HL-60 (cell line): ENCODE data around the gene ZSWIM3.

Experiments used
- CTCF ChIP-seq: IDR thresholded peaks from one replicate; pipeline ENCODE4 v1.5.1; 2011; ENCODE audit warnings: low read length, control low read depth, inconsistent platforms; ENCODE audit not compliant: insufficient read depth
- GABPA ChIP-seq: IDR thresholded peaks from 2 replicates; pipeline ENCODE4 v1.6.1; 2012; ENCODE audit warnings: low read depth
- POLR2AphosphoS5 ChIP-seq: IDR thresholded peaks from 2 replicates; pipeline ENCODE4 v1.6.1; 2012; ENCODE audit warnings: low read depth
- REST ChIP-seq: IDR thresholded peaks from 2 replicates; pipeline ENCODE4 v1.6.1; 2012; ENCODE audit warnings: low read depth; ENCODE audit not compliant: insufficient replicate concordance
- SPI1 ChIP-seq: IDR thresholded peaks from 2 replicates; pipeline ENCODE4 v1.6.1; 2012; ENCODE audit warnings: low read depth, mild to moderate bottlenecking, borderline replicate concordance

- TF ChIP-seq CTCF (no peak), POLR2AphosphoS5 (no peak), GABPA (no peak), REST (no peak), SPI1 (no peak)
Observed at GRCh38 chr20:45814314-45814713, 43.1 kb upstream of the ZSWIM3 start.
